GM23338 (cell line): Measurements from ENCODE around the gene AHDC1. TPM values are rescaled to one million over a fixed set of nuclear protein-coding genes. Genes with fewer than 3 reads are reported as not detected.
A peak's percentile ranks its signal among the peaks of the same experiment; 100 is the strongest.

ENCODE experiments used
- ATAC-seq: fragments of 200-7000 bp; cut with Tn5 transposase; 3 replicates; pipeline ENCODE4 v1.9.1; 2020
- DNase-seq: peaks from one replicate; pipeline ENCODE4 v3.0.0-alpha.2; 2015; ENCODE audit warnings: low spot score
- H2AFZ ChIP-seq: fragments of 200-600 bp; sonication (generic); 2 replicates; pipeline ENCODE4 v1.8.0; 2016; ENCODE audit warnings: antibody characterized with exemption, mild to moderate bottlenecking, moderate library complexity
- H3F3A ChIP-seq: fragments of 200-600 bp; sonication (generic); replicated peaks from 2 replicates; pipeline ENCODE4 v1.8.0; 2017; ENCODE audit warnings: antibody characterized with exemption, mixed run types, low read depth
- H3K27ac ChIP-seq: fragments of 200-600 bp; sonication (generic); 2 replicates; pipeline ENCODE4 v1.6.1; 2016; ENCODE audit warnings: low read depth
- H3K27me3 ChIP-seq: fragments of 200-600 bp; sonication (generic); 2 replicates; pipeline ENCODE4 v1.8.0; 2016; ENCODE audit warnings: mild to moderate bottlenecking, mixed run types, moderate library complexity; ENCODE audit not compliant: insufficient read depth
- H3K36me3 ChIP-seq: fragments of 200-600 bp; sonication (generic); 2 replicates; pipeline ENCODE4 v1.8.0; 2016; ENCODE audit warnings: mild to moderate bottlenecking; ENCODE audit not compliant: insufficient read depth
- H3K4me1 ChIP-seq: fragments of 200-600 bp; sonication (generic); 2 replicates; pipeline ENCODE4 v1.8.0; 2016; ENCODE audit warnings: mild to moderate bottlenecking, moderate library complexity; ENCODE audit not compliant: insufficient read depth
- H3K4me2 ChIP-seq: fragments of 200-600 bp; sonication (generic); 2 replicates; pipeline ENCODE4 v1.7.1; 2017; ENCODE audit warnings: mixed run types
- H3K4me3 ChIP-seq: fragments of 200-600 bp; sonication (generic); 2 replicates; pipeline ENCODE4 v1.6.1; 2016; ENCODE audit warnings: mixed run types
- H3K79me2 ChIP-seq: fragments of 200-600 bp; sonication (generic); replicated peaks from 2 replicates; pipeline ENCODE4 v1.8.0; 2017; ENCODE audit warnings: mild to moderate bottlenecking; ENCODE audit not compliant: insufficient read depth
- H3K9me2 ChIP-seq: fragments of 200-600 bp; sonication (generic); 2 replicates; pipeline ENCODE4 v1.8.0; 2017; ENCODE audit not compliant: insufficient read depth
- H4K20me1 ChIP-seq: fragments of 200-600 bp; sonication (generic); replicated peaks from 2 replicates; pipeline ENCODE4 v1.8.0; 2017; ENCODE audit warnings: mild to moderate bottlenecking; ENCODE audit not compliant: insufficient read depth
- H3K27ac Mint-ChIP-seq: 2 replicates; pipeline ENCODE4 v1.8.0; 2020; ENCODE audit warnings: inconsistent platforms, mild to moderate bottlenecking, moderate library complexity, mixed read lengths
- H3K27me3 Mint-ChIP-seq: 3 replicates; pipeline ENCODE4 v1.8.0; 2022; ENCODE audit warnings: low read depth, mild to moderate bottlenecking, moderate library complexity, mixed read lengths, inconsistent platforms; ENCODE audit not compliant: insufficient read depth, poor library complexity
- H3K36me3 Mint-ChIP-seq: 3 replicates; pipeline ENCODE4 v1.8.0; 2021; ENCODE audit warnings: low read depth, mild to moderate bottlenecking, inconsistent platforms, moderate library complexity, mixed read lengths
- H3K4me1 Mint-ChIP-seq: 3 replicates; pipeline ENCODE4 v1.8.0; 2020; ENCODE audit warnings: mild to moderate bottlenecking, inconsistent platforms, mixed read lengths
- H3K4me3 Mint-ChIP-seq: 3 replicates; pipeline ENCODE4 v1.8.0; 2021; ENCODE audit warnings: moderate library complexity, mild to moderate bottlenecking, inconsistent platforms, mixed read lengths
- H3K9me3 Mint-ChIP-seq: 3 replicates; pipeline ENCODE4 v1.8.0; 2020; ENCODE audit warnings: moderate library complexity, mild to moderate bottlenecking, inconsistent platforms, mixed read lengths
- CREB1 ChIP-seq: fragments of 250-450 bp; sonication (Bioruptor Pico); IDR thresholded peaks from 2 replicates; pipeline ENCODE4 v1.5.0; 2020; ENCODE audit warnings: low read depth, mild to moderate bottlenecking, moderate library complexity
- EZH2 ChIP-seq: fragments of 200-600 bp; sonication (generic); IDR thresholded peaks from one replicate; pipeline ENCODE4 v1.8.0; 2017; ENCODE audit warnings: antibody characterized with exemption, mild to moderate bottlenecking, low read depth; ENCODE audit not compliant: unreplicated experiment
- EZH2phosphoT487 ChIP-seq: fragments of 200-600 bp; sonication (generic); IDR thresholded peaks from one replicate; pipeline ENCODE4 v1.8.1; 2018; ENCODE audit warnings: antibody characterized with exemption; ENCODE audit not compliant: unreplicated experiment
- JUNB ChIP-seq: IDR thresholded peaks from one replicate; pipeline ENCODE4 v1.6.1; 2016; ENCODE audit warnings: antibody characterized with exemption; ENCODE audit not compliant: unreplicated experiment
- NANOG ChIP-seq: IDR thresholded peaks from 2 replicates; pipeline ENCODE4 v1.6.1; 2016; ENCODE audit warnings: antibody characterized with exemption, borderline replicate concordance
- POLR2AphosphoS5 ChIP-seq: IDR thresholded peaks from 2 replicates; pipeline ENCODE4 v1.6.1; 2016; ENCODE audit warnings: antibody characterized with exemption, low read depth
- STAT1 ChIP-seq: IDR thresholded peaks from one replicate; pipeline ENCODE4 v1.6.1; 2016; ENCODE audit warnings: antibody characterized with exemption; ENCODE audit not compliant: unreplicated experiment
- ZNF114 ChIP-seq: fragments of 250-450 bp; sonication (Bioruptor Pico); IDR thresholded peaks from 2 replicates; pipeline ENCODE4 v1.5.0; 2020; ENCODE audit warnings: mild to moderate bottlenecking, moderate library complexity
- ZNF331 ChIP-seq: fragments of 250-450 bp; sonication (Bioruptor Pico); IDR thresholded peaks from 2 replicates; pipeline ENCODE4 v1.5.0; 2020; ENCODE audit warnings: low read depth, mild to moderate bottlenecking, moderate library complexity
- polyA plus RNA-seq: library from polyadenylated mRNA; unstranded; fragments of >200 nt; fragmentation: Nextera tagmentation; extraction: Ambion mirVana; gene quantifications from 2 replicates; pipeline ENCODE4 v1.2.1, GENCODE V29; 2016
- total RNA-seq: library from RNA; depleted of rRNA; stranded (reverse); fragments of >200 nt; shearing (Covaris generic); gene quantifications from 2 replicates; pipeline ENCODE4 v1.2.3, GENCODE V29; 2014
- TF ChIP-seq, protein P1 (sequence below): IDR thresholded peaks from one replicate; pipeline ENCODE4 v1.6.1; 2018; ENCODE audit warnings: antibody characterized with exemption; ENCODE audit not compliant: unreplicated experiment
- TF ChIP-seq, protein P2 (sequence below), 2 experiments: fragments of 200-600 bp in 1 of 2; sonication (generic) in 1 of 2; conservative IDR thresholded peaks; 2 replicates each; pipeline versions ENCODE4 v1.5.1 to v1.6.1; 2016 to 2017; ENCODE audit warnings: antibody characterized with exemption in 2 of 2, low read depth in 2 of 2, mild to moderate bottlenecking in 2 of 2, moderate library complexity in 1 of 2
- TF ChIP-seq, protein P3 (sequence below): IDR thresholded peaks from 2 replicates; pipeline ENCODE4 v1.6.1; 2016; ENCODE audit warnings: antibody characterized with exemption
- TF ChIP-seq, protein P4 (sequence below): fragments of 250-450 bp; sonication (Bioruptor Pico); IDR thresholded peaks from 2 replicates; pipeline ENCODE4 v1.5.0; 2020; ENCODE audit warnings: mild to moderate bottlenecking, moderate library complexity

The AHDC1 gene
- total and polyA plus RNA-seq, 2 experiments from 2014 or later: 8.3 to 22.2 TPM

DNA sequence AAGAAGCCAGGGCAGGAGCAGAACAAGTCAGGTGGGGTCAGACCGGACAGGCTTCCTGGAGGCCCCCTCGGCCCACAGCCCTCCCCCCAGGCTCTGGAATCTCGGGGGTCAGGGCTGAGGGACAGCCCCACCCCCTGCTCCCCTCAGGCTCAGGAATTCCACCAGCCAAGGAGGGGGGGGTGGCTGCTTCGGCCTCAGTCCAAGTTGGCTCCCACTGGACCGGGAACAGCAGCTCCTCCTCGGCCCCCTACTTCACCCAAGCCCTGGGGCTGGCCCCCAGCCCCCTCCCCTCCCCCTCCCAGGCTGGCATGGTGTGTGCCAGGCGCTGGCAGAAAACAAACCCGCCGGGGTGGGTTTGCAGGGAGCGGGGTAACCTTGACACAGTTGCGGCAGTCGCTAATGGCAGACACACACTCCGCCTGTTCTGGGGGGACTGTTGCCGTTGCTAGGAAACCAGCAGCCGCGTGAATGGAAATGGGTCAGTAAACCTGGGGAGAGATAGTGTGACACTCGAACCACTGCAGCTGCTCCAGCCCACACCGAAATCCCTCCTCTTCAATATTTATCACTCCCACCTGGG, 32.4 kb downstream of the AHDC1 start (continued):
- no peak for TF ChIP-seq EZH2phosphoT487

DNA sequence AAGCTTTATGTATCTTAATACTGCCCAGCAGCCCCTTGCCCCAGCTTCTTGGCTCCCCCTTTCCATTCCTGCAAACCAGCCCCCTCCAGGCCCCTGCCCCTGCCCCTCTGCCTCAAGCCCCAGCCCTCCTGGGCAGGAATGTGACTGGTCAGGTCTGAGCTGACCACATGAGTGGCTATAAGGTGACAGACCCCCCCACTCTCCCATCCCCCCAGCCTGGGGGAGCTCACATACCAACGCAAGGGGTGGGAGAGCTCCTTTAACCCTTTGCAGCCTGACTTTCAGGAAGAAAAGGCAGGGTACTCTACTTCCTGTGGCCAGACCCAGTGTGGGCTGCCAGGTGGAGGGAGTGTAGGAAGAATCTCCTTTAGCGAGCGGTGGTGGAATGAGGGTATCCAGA, 33.2 kb downstream of the AHDC1 start:
- no peaks in the 10 kb centered on the region for H3K9me2 ChIP-seq
- H3K36me3 Mint-ChIP-seq: no peaks in the 10 kb centered on the region; the same call in 2 of the 3 replicates
- no peaks in the 10 kb centered on the region for H3K36me3 ChIP-seq
- H3K27ac Mint-ChIP-seq: peak overlapping the region; percentile 96
- H3K4me3 Mint-ChIP-seq: peak overlapping the region; percentile 67
- H4K20me1 ChIP-seq: peaks cover 7% of the 10 kb centered on the region
- H3K4me3 ChIP-seq: peak overlapping the region; percentile 54
- DNase-seq: peak; percentile 86
- H3K27me3 ChIP-seq: no peaks in the 10 kb centered on the region
- peak; percentile 0; the same call in 2 of the 3 replicates for ATAC-seq
- peaks cover 29% of the 10 kb centered on the region for H3K79me2 ChIP-seq
- H3K27ac ChIP-seq: peak overlapping the region; percentile 98
- peaks cover 63% of the 10 kb centered on the region for H3F3A ChIP-seq
- peaks cover 24% of the 10 kb centered on the region for H3K27me3 Mint-ChIP-seq
- no peaks in the 10 kb centered on the region; the same call in 2 of the 3 replicates for H3K9me3 Mint-ChIP-seq
- H2AFZ ChIP-seq: no peak overlapping the region
- peaks cover 85% of the 10 kb centered on the region for H3K4me1 Mint-ChIP-seq
- TF ChIP-seq, protein P1, sequence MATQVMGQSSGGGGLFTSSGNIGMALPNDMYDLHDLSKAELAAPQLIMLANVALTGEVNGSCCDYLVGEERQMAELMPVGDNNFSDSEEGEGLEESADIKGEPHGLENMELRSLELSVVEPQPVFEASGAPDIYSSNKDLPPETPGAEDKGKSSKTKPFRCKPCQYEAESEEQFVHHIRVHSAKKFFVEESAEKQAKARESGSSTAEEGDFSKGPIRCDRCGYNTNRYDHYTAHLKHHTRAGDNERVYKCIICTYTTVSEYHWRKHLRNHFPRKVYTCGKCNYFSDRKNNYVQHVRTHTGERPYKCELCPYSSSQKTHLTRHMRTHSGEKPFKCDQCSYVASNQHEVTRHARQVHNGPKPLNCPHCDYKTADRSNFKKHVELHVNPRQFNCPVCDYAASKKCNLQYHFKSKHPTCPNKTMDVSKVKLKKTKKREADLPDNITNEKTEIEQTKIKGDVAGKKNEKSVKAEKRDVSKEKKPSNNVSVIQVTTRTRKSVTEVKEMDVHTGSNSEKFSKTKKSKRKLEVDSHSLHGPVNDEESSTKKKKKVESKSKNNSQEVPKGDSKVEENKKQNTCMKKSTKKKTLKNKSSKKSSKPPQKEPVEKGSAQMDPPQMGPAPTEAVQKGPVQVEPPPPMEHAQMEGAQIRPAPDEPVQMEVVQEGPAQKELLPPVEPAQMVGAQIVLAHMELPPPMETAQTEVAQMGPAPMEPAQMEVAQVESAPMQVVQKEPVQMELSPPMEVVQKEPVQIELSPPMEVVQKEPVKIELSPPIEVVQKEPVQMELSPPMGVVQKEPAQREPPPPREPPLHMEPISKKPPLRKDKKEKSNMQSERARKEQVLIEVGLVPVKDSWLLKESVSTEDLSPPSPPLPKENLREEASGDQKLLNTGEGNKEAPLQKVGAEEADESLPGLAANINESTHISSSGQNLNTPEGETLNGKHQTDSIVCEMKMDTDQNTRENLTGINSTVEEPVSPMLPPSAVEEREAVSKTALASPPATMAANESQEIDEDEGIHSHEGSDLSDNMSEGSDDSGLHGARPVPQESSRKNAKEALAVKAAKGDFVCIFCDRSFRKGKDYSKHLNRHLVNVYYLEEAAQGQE: no peak
- TF ChIP-seq EZH2phosphoT487 (no peak), JUNB (peak; percentile 33), EZH2 (no peak), NANOG (no peak), POLR2AphosphoS5 (peak; percentile 32; the same call in 1 of the 2 replicates), STAT1 (no peak), CREB1 (CRISPR knock-in tag) (peak; percentile 36; the same call in 1 of the 2 replicates), ZNF331 (CRISPR knock-in tag) (no peak), ZNF114 (CRISPR knock-in tag) (no peak)
- TF ChIP-seq, protein P2, sequence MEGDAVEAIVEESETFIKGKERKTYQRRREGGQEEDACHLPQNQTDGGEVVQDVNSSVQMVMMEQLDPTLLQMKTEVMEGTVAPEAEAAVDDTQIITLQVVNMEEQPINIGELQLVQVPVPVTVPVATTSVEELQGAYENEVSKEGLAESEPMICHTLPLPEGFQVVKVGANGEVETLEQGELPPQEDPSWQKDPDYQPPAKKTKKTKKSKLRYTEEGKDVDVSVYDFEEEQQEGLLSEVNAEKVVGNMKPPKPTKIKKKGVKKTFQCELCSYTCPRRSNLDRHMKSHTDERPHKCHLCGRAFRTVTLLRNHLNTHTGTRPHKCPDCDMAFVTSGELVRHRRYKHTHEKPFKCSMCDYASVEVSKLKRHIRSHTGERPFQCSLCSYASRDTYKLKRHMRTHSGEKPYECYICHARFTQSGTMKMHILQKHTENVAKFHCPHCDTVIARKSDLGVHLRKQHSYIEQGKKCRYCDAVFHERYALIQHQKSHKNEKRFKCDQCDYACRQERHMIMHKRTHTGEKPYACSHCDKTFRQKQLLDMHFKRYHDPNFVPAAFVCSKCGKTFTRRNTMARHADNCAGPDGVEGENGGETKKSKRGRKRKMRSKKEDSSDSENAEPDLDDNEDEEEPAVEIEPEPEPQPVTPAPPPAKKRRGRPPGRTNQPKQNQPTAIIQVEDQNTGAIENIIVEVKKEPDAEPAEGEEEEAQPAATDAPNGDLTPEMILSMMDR (conservative IDR thresholded peaks at IDR 0.05; ENCODE audit: low read depth in 2 of 2): no peak
- TF ChIP-seq, protein P3, sequence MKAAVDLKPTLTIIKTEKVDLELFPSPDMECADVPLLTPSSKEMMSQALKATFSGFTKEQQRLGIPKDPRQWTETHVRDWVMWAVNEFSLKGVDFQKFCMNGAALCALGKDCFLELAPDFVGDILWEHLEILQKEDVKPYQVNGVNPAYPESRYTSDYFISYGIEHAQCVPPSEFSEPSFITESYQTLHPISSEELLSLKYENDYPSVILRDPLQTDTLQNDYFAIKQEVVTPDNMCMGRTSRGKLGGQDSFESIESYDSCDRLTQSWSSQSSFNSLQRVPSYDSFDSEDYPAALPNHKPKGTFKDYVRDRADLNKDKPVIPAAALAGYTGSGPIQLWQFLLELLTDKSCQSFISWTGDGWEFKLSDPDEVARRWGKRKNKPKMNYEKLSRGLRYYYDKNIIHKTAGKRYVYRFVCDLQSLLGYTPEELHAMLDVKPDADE: peak; percentile 53
- TF ChIP-seq, protein P4, sequence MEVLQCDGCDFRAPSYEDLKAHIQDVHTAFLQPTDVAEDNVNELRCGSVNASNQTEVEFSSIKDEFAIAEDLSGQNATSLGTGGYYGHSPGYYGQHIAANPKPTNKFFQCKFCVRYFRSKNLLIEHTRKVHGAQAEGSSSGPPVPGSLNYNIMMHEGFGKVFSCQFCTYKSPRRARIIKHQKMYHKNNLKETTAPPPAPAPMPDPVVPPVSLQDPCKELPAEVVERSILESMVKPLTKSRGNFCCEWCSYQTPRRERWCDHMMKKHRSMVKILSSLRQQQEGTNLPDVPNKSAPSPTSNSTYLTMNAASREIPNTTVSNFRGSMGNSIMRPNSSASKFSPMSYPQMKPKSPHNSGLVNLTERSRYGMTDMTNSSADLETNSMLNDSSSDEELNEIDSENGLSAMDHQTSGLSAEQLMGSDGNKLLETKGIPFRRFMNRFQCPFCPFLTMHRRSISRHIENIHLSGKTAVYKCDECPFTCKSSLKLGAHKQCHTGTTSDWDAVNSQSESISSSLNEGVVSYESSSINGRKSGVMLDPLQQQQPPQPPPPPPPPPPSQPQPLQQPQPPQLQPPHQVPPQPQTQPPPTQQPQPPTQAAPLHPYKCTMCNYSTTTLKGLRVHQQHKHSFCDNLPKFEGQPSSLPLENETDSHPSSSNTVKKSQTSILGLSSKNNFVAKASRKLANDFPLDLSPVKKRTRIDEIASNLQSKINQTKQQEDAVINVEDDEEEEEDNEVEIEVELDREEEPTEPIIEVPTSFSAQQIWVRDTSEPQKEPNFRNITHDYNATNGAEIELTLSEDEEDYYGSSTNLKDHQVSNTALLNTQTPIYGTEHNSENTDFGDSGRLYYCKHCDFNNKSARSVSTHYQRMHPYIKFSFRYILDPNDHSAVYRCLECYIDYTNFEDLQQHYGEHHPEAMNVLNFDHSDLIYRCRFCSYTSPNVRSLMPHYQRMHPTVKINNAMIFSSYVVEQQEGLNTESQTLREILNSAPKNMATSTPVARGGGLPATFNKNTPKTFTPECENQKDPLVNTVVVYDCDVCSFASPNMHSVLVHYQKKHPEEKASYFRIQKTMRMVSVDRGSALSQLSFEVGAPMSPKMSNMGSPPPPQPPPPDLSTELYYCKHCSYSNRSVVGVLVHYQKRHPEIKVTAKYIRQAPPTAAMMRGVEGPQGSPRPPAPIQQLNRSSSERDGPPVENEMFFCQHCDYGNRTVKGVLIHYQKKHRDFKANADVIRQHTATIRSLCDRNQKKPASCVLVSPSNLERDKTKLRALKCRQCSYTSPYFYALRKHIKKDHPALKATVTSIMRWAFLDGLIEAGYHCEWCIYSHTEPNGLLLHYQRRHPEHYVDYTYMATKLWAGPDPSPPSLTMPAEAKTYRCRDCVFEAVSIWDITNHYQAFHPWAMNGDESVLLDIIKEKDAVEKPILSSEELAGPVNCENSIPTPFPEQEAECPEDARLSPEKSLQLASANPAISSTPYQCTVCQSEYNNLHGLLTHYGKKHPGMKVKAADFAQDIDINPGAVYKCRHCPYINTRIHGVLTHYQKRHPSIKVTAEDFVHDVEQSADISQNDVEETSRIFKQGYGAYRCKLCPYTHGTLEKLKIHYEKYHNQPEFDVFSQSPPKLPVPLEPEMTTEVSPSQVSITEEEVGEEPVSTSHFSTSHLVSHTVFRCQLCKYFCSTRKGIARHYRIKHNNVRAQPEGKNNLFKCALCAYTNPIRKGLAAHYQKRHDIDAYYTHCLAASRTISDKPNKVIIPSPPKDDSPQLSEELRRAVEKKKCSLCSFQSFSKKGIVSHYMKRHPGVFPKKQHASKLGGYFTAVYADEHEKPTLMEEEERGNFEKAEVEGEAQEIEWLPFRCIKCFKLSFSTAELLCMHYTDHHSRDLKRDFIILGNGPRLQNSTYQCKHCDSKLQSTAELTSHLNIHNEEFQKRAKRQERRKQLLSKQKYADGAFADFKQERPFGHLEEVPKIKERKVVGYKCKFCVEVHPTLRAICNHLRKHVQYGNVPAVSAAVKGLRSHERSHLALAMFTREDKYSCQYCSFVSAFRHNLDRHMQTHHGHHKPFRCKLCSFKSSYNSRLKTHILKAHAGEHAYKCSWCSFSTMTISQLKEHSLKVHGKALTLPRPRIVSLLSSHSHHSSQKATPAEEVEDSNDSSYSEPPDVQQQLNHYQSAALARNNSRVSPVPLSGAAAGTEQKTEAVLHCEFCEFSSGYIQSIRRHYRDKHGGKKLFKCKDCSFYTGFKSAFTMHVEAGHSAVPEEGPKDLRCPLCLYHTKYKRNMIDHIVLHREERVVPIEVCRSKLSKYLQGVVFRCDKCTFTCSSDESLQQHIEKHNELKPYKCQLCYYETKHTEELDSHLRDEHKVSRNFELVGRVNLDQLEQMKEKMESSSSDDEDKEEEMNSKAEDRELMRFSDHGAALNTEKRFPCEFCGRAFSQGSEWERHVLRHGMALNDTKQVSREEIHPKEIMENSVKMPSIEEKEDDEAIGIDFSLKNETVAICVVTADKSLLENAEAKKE (CRISPR knock-in tag): no peak
- peak overlapping the region; percentile 92 for H3K4me2 ChIP-seq
- peaks cover 80% of the 10 kb centered on the region for H3K4me1 ChIP-seq
